Brain microvascular endothelial cell (primary cell): ENCODE measurements around the gene HCN2.
A peak's percentile ranks its signal among the peaks of the same experiment; 100 is the strongest.

ENCODE experiments used
- DNase-seq: peaks from one replicate; pipeline ENCODE4 v3.0.0-alpha.2; 2020
- H3K27ac ChIP-seq: fragments of 250-450 bp; sonication (Bioruptor Pico); 2 replicates; pipeline ENCODE4 v1.5.1; 2020; ENCODE audit warnings: mild to moderate bottlenecking, moderate library complexity
- H3K27me3 ChIP-seq: fragments of 250-450 bp; sonication (Bioruptor Pico); replicated peaks from 2 replicates; pipeline ENCODE4 v1.5.1; 2020; ENCODE audit warnings: mild to moderate bottlenecking
- H3K36me3 ChIP-seq: fragments of 250-450 bp; sonication (Bioruptor Pico); replicated peaks from 2 replicates; pipeline ENCODE4 v1.5.1; 2020; ENCODE audit warnings: mild to moderate bottlenecking
- H3K4me3 ChIP-seq: 2 replicates; pipeline ENCODE4 v1.5.1; 2011; ENCODE audit warnings: low read depth, mild to moderate bottlenecking, control low read depth, low read length, moderate library complexity
- CTCF ChIP-seq: IDR thresholded peaks from 2 replicates; pipeline ENCODE4 v1.5.1; 2011; ENCODE audit warnings: low read depth, mild to moderate bottlenecking, moderate library complexity, low read length, control low read depth, inconsistent platforms; ENCODE audit errors: missing control alignments
- in situ Hi-C: cut with HindIII; loops from 2 replicates; pipeline ENCODE4 v1.10.0; 2017; ENCODE audit warnings: low sequenced_read_pairs, low pct_ligation_motif_present

The HCN2 gene

GRCh38 chr19:547117-547516, 42.6 kb upstream of the HCN2 start:
- in situ Hi-C loops, result no loop called here
- no peak for DNase-seq
- Histone ChIP-seq H3K27ac (no peak overlapping the region), H3K27me3 (no peaks in the 10 kb centered on the region), H3K4me3 (no peak overlapping the region), H3K36me3 (peaks cover 12% of the 10 kb centered on the region)
- TF ChIP-seq CTCF, result no peak

DNA sequence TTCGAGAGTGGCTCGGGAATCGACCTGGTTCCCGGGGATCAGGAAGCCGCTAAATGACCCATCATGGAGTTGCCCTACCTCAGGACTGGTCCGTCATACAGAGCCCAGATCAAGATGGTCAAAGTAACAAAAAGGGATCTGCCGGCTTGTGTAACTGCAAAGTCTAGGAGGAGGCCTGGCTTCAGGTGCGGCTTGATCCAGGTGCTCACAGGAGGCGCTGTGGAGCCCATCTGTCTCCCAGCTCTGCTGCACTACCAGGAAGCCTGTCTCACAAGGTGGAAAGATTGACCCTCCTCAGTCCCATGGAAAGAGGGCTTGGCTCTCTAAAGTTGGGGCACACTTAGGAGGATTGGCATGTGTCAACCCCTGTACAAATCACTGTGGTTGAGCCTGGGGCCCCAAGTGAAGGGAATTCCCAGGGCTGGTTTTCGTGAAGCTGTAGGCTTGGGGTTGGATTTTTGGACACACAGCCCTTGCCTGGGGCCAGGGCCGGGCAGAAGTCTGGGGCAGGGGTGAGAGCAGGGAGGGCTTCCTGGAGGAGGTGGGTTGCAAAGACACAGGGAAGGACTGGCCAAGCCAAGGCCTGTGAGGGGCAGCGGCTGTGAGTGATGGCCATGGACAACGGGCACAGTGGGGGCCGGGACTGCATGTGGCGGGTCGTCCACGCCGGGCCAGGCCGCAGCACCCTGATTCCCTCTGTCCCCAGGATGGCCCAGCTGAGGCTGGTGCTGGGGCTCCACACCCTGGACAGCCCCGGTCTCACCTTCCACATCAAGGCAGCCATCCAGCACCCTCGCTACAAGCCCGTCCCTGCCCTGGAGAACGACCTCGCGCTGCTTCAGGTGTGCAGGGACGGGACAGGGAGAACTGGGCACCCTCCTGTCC, 41.6 kb upstream of the HCN2 start:
- H3K27ac ChIP-seq, result no peak overlapping the region
- in situ Hi-C loops, result no loop called here
- peak; percentile 1 for TF ChIP-seq CTCF
- no peaks in the 10 kb centered on the region for H3K27me3 ChIP-seq
- H3K36me3 ChIP-seq, result peaks cover 4% of the 10 kb centered on the region
- no peak for DNase-seq
- H3K4me3 ChIP-seq, result no peak overlapping the region

- no peaks in the 10 kb centered on the region for H3K27me3 ChIP-seq
- TF ChIP-seq CTCF, result no peak
- no peak for DNase-seq
- H3K4me3 ChIP-seq, result no peak overlapping the region
- no peak overlapping the region for H3K27ac ChIP-seq
- no peaks in the 10 kb centered on the region for H3K36me3 ChIP-seq
- in situ Hi-C loops, result no loop called here
Measured at GRCh38 chr19:548886-549830, 40.5 kb upstream of the HCN2 start.

DNA sequence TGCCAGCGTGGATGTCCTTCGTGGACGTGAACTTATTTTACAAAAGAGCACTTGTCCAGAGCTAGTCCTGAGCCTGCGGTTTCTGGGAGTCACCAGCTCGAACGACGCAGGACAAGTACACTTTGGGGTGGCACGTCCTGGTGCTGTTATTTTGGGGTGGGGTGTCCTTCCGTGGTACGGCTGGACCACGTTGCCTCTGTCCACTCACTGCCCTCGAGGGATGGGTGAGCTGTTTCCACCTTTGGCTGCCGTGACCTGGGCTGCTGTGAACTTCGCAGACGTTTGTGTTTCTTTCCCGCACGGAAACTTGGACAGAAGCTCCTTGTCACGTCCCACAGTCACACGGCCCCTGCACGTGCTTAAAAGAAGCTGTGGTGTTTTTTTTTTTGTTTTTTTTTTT, 34.9 kb upstream of the HCN2 start:
- in situ Hi-C loops, result no loop called here
- Histone ChIP-seq H3K27me3 (no peaks in the 10 kb centered on the region), H3K36me3 (no peaks in the 10 kb centered on the region), H3K27ac (no peak overlapping the region), H3K4me3 (no peak overlapping the region)
- TF ChIP-seq CTCF, result no peak
- no peak for DNase-seq

DNA sequence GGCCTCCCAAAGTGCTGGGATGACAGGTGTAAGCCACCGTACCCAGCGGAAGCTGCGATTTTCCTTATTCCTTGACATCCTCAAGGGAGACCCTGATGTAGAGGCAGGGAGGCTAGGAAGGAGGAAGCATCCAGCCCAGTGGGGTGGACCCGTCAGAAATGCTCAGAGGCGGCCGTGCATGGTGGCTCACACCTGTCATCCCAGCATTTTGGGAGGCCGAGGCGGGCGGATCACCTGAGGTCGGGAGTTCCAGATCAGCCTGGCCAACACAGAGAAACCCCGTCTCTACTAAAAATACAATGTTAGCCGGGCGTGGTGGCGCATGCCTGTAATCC, 34.2 kb upstream of the HCN2 start:
- in situ Hi-C loops, result no loop called here
- Histone ChIP-seq H3K27me3 (no peaks in the 10 kb centered on the region), H3K27ac (no peak overlapping the region), H3K4me3 (no peak overlapping the region), H3K36me3 (no peaks in the 10 kb centered on the region)
- TF ChIP-seq CTCF, result no peak
- no peak for DNase-seq
